CD1c-positive myeloid dendritic cell (primary cell): Measurements from ENCODE around the gene ABHD14A.

Source experiments
- DNase-seq: peaks from one replicate; pipeline ENCODE4 v3.0.0-alpha.2; 2016; ENCODE audit errors: extremely low spot score

ABHD14A gene

DNA sequence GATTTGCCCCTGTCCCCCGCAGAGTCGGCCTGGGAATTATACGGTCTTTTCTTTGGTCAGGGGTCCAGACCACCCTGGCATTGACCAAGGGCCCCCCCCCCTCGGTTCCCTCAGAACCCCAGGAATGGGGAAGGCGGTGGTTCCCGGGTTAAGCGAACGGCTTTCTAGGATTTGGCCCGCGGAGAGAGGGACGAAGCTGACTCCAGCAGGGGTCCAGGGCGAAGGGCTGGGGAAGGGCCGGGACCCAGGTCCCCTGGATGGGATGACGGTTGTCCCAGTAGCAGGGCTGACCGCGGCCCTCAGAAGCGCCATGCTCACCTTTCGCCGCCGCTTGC, 33.4 kb upstream of the ABHD14A start:
- DNase-seq = no peak

DNA sequence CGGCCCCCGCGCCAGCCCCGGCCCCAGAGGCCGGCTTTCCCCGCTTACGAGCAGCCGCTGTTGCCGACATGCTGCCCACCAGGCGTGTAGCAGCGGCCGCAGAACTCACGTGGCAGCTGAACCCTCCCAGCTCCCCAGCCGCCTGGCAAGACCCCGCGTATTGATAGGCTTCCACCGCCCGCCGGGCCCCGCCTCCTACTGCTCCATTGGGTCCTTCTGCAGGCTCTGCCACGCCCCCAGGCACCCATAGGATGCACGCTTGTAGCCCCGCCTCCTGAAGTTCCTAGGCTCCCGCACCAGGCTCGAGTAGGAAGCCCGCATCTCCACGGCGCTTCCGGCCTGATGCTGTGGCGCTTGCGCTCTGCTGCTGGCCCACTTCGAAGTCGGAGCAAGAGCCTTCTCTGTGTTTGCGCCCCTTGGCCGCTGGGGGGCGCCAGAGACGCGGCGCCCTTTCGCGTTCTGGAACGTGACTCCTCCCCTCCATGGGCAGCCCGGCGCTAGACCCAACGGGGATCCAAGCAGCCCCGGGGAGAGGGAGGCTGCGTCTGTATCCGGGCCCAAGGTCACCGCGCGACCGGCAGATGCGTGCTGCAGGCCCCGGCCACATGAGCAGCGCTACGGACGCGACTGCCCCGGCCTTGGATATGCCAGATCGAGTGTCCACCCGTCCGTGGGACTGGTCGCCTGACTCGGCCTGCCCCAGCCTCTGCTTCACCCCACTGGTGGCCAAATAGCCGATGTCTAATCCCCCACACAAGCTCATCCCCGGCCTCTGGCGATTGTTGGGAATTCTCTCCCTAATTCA, 32.9 kb upstream of the ABHD14A start, which contains the start of the genes PARP3 and RRP9:
Gene PARP3 (plus strand): TSS at position 566 of the 805 bp plus-strand sequence. CDS start 993 bp downstream, outside the sequence.
Gene RRP9 (minus strand): TSS at position 107 of the 805 bp plus-strand sequence. CDS start 37 bp downstream, at position 70.
- peak; percentile 100 for DNase-seq

DNA sequence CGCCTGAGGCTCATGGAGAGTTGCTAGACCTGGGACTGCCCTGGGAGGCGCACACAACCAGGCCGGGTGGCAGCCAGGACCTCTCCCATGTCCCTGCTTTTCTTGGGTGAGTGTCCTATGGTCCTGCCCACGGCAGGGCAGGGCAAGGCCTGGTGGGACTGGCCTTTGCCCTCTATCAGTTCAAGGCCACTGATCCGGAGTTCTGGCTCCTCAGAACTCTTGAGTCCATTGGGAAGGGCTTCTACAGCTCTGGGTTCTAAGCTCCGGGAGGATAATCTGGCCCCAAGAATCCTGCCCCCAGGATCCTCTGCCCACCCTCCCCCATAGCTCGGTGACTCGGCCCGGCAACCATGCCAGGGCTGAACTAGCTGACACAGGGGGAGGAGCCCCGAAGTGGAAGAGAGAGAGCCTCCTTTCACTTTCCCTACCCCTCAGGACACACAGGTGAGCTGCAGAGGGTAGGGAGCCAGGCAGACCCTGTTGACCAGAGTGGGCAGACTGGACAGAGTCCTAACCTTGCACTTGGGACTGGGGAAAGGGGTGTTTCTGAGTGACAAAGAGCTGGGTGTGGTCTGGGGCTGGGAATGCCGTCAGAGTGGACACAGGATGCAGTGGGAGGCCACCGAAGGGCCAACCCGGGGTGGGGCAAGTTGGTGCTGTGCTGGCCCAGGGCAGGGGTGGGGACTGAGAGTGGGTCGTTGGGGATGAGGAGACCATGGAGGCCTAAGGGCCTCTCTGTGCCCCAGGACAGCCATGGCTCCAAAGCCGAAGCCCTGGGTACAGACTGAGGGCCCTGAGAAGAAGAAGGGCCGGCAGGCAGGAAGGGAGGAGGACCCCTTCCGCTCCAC, 32.0 kb upstream of the ABHD14A start:
- DNase-seq = peak; percentile 42

DNA sequence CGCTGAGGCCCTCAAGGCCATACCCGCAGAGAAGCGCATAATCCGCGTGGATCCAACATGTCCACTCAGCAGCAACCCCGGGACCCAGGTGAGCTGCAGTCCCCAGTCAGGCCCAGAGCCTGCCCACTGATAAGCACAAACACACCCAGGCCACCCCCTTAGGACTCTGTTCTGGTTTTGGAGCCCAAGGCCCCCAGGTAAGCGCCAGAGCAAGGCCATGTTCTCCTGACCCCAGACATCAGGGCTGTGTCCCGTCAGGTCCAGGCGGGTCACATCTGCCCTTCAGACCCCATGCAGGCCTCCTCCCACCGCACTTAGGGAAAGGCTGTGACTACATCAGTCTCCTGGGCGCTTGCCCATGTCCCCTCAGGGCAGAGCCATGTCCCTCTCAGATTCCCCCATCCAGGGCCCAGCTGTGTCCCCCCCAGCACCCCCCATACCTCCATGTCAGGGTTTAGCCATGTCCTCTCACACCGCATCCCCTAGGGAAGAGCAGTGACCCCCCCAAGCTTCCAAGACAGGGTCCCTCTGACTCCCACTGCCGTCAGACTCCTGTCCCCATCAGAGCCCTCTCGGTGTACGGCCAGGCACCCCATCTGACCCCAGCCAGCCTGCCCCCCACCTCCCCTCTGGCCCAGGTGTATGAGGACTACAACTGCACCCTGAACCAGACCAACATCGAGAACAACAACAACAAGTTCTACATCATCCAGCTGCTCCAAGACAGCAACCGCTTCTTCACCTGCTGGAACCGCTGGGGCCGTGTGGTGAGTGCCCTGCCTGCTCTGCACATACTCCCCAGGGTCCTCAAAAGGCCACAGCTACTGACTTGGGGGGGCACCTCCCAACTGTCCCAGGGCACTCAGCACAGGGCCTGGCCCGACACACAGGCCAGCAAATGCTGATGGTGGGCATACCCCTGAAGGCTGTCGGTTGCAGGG, 31.1 kb upstream of the ABHD14A start:
- no peak for DNase-seq

DNA sequence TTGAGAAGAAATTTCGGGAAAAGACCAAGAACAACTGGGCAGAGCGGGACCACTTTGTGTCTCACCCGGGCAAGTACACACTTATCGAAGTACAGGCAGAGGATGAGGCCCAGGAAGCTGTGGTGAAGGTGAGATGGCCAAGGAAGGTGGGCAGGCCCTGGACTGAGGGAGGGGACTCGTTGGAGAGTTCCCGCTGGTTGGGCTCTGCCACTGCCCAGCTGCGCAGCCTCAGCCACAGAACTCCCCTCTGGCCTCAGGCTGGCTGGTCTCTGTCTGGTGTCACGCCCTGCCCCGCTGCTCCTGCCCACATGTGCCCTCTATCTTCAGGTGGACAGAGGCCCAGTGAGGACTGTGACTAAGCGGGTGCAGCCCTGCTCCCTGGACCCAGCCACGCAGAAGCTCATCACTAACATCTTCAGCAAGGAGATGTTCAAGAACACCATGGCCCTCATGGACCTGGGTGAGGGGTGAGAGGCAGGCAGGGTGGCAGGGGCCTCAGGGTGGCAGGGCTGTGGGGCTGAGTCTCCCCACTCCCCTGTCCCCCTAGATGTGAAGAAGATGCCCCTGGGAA, 30.3 kb upstream of the ABHD14A start:
- no peak for DNase-seq

DNA sequence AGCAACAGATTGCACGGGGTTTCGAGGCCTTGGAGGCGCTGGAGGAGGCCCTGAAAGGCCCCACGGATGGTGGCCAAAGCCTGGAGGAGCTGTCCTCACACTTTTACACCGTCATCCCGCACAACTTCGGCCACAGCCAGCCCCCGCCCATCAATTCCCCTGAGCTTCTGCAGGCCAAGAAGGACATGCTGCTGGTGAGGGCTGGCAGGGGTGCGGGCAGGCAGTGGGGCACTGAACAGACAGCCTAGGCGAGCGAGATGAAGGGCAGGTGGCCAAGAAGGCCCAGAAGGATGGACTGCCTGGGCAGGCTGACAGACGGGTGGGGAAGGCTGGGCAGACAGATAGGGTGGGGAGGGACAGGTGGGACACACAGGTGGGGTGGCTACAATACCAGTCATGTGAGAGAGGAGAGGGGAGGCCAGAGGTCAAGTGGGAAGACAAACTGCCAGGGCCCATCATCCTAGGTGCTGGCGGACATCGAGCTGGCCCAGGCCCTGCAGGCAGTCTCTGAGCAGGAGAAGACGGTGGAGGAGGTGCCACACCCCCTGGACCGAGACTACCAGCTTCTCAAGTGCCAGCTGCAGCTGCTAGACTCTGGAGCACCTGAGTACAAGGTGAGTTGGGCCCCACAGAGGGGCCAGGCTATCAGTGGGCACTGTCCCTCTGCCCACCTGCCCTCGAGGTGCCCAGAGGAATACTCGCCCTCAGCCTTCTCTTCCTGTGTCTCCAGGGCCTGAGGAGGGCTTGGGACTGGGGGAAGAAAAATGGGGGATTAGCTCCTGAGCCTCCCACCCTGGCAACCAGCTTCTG, 29.6 kb upstream of the ABHD14A start:
- no peak for DNase-seq

DNA sequence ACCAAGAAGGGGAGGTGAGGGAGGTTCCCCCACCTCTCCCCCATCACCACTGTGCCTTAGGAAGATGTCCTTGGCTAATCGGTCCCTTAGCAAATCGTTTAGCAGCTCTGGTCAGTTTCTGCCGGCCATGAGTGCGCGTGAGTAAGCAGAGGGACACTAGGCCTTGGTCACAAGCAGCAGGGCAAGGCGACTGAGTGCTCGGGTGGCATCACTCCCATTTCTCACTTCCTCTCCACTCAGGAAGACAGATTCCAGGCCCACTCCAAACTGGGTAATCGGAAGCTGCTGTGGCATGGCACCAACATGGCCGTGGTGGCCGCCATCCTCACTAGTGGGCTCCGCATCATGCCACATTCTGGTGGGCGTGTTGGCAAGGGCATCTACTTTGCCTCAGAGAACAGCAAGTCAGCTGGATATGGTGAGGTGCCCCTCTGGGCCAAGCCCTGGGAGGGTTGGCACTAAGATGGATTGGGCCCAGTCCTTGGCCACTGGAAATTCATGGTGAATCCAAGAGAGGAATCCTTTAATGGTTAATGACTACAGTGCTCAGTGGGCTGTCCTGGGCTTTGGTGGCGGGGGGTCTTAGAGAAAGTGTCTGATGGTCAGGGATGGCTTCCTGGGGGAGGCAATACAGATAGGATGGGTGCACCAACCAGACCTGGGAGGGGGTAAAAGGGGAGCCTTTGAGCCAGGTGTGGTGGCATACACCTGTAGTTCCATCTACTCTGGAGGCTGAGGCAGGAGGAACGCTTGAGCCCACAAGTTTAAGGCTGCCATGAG, 28.7 kb upstream of the ABHD14A start:
- DNase-seq = no peak

DNA sequence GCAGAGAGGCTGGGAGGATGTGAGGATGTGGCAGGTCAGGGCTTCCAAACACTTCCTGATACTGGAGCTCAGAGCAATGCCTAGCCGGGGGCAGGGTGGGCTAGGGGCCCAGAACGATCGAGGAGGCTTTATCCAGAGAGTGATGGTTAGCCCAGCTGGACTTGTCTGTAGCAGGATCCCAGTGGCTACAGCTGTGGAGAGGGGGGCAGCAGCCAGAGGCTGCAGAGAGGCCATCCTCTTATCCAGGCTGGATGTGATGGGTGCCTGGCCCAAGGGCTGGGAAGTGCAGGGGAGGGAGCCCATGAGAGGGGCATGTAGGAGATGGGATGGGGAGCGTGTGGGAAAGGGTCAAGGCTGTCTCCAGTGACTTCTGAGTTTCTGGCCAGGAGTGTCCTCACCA, 28.1 kb upstream of the ABHD14A start:
- no peak for DNase-seq

DNA sequence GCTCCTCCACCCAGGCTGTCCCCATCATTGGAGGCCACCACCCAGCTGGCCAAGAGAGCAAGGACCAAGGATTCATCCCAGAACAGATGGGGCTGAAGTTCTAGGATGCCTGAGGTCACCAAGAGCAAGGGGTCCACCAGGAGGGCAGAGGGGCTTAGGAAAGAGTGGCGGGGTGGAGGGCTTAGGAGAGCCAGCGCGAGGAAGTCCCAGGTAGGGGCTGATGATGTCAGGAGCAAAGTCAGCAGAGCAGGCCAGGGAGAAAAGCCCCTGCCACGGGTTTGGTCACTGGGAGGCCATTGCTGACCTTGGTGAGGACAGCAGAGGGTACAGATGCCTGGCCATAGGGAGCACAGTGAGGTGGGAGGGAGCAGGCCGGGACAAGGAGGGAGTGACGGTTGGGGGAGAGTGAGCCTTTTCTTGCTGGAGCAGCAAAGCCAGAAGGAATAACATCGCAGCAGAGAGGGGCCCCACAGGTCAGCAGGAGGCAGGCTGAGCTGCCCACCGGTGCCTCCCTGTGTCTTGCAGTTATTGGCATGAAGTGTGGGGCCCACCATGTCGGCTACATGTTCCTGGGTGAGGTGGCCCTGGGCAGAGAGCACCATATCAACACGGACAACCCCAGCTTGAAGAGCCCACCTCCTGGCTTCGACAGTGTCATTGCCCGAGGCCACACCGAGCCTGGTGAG, 27.5 kb upstream of the ABHD14A start:
- no peak for DNase-seq

DNA sequence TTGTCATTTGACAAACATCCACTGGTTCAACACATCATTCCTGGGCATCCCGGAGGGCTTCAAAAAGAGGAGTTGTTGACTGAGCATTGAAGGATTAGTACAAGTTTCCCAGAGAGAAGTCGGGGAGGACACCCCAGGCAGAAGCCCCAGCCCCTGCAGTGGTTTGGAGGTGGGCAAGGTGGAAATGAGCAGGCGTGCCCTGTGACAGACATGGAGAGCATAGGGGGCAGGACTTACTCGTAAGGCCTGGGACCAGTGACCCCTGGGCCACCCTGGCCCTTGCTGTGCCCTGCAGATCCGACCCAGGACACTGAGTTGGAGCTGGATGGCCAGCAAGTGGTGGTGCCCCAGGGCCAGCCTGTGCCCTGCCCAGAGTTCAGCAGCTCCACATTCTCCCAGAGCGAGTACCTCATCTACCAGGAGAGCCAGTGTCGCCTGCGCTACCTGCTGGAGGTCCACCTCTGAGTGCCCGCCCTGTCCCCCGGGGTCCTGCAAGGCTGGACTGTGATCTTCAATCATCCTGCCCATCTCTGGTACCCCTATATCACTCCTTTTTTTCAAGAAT, 26.8 kb upstream of the ABHD14A start:
- DNase-seq = no peak

DNA sequence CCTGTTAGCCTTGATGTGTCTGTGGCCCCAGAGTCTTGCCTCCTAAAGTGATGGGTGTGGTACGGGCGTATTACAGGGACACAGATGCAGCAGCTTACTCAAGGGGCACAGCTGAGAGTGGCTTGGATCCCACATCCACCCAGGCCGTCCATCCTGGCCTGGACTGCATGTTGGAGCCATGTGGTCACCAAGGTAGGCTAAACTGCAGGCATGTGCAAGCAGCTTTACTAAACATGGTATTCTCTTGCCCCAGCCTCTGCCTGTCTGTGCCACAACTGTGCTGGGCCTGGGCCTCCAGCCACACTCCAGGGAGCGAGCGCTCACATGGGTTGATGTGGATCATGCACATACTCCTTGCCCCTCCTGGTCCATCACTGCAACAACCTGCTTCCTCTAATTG, 25.7 kb upstream of the ABHD14A start:
- no peak for DNase-seq

DNA sequence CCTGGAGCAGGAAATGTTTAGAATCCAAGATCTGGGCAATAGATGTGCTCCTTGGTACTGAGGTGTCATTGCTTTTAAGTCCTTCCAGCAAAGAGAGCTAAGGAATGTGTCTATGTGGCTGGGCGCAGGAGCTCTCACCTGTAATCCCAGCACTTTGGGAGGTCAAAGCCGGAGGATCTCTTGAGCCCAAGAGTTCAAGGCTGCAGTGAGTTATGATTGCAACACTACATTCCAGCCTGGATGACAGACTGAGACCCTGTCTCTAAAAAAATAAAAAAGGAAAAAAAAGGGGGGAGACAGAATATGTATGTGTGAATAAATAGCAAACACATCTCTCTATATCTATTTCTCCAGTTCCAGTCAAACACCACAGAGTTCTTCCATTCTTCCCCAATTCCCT, 24.0 kb upstream of the ABHD14A start:
- no peak for DNase-seq

DNA sequence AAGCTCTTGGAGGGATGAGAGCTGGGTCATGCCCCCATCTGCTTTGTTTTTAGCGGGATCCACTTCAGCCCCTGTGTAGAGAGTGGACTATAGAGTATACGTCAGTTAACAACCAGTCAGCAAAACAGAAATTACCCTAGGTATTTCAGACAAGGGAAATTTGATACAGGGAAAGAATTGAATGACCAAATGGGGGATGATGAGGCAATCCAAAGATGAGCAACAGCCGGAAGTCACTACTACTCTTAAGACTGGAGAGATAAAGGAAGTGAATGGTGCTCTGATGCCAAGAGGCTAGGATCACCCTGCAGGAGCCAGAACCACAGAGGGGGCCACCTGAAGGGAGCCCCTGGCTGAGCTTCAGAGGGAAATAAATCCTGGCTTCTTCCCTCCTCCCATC, 21.4 kb upstream of the ABHD14A start:
- peak; percentile 57 for DNase-seq

DNA sequence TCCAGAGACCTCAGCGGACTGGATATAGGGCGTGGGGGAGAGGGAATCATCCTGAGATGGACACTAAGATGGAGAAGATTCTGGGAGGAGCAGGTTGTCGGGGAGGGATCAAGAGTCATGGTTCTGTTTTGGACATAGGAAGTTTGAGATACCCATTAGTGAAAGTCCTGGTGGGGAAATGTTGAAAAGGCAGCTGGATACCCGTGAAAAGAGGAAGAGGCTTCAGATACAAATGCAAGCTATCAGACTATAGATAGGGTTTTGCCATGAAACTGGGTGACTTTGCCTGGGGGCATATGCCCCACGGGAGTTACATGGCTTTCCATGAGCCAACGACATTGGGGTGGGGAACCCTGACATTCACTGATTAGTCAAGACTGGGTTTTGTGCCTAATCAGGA, 20.8 kb upstream of the ABHD14A start:
- peak; percentile 50 for DNase-seq

DNA sequence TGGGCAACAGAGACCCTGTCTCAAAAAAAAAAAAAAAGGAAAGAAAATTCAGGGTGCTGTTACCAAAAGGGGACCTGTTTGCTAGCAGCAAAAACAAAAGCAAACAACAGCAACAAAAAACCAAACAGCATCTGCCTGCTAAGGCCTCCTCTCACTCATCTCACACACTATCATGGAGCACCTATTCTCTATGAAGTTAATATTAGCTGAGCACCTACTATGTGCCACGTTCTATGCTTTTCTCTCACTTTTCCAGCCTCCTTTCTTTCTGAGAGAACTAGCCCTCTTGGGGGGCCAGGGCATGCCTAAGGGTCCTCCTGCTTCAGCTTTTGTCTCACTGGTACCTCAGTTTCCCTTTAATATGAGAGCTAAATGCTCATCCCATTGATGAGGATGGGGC, 20.2 kb upstream of the ABHD14A start:
- no peak for DNase-seq

DNA sequence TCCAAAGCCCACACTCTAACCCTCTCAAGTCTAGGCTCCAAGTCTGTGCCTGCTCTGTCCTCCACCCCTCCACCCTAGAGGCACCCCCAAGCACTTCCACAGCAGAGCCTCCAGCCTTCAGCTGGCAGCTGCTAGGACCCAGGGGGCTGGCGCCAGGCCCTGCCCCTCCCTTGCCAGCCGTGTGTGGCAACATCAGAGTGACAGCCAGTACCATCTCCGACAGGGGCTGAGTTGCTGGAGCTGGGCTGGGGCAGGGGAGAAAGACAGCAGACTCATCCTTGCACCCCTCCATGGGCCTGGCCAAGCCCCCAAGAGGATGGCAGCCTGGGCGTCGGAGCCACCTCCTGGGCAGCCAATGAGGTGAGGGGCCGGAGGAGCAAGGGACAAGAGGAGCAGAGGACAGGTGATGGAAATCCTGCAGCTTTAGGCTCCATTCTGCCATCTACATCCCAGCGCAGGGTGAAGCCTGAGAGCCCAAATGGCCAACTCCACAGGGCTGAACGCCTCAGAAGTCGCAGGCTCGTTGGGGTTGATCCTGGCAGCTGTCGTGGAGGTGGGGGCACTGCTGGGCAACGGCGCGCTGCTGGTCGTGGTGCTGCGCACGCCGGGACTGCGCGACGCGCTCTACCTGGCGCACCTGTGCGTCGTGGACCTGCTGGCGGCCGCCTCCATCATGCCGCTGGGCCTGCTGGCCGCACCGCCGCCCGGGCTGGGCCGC, 19.5 kb upstream of the ABHD14A start, which contains the start of gene GPR62:
Gene GPR62 (plus strand): TSS at position 207 of the 718 bp plus-strand sequence. CDS start 272 bp downstream, at position 479.
- no peak for DNase-seq

DNA sequence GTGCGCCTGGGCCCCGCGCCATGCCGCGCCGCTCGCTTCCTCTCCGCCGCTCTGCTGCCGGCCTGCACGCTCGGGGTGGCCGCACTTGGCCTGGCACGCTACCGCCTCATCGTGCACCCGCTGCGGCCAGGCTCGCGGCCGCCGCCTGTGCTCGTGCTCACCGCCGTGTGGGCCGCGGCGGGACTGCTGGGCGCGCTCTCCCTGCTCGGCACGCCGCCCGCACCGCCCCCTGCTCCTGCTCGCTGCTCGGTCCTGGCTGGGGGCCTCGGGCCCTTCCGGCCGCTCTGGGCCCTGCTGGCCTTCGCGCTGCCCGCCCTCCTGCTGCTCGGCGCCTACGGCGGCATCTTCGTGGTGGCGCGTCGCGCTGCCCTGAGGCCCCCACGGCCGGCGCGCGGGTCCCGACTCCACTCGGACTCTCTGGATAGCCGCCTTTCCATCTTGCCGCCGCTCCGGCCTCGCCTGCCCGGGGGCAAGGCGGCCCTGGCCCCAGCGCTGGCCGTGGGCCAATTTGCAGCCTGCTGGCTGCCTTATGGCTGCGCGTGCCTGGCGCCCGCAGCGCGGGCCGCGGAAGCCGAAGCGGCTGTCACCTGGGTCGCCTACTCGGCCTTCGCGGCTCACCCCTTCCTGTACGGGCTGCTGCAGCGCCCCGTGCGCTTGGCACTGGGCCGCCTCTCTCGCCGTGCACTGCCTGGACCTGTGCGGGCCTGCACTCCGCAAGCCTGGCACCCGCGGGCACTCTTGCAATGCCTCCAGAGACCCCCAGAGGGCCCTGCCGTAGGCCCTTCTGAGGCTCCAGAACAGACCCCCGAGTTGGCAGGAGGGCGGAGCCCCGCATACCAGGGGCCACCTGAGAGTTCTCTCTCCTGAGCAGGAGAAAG, 18.7 kb upstream of the ABHD14A start:
- peak; percentile 72 for DNase-seq
